GM21717 (cell line): Measurements from ENCODE around the gene NPTXR.

ENCODE experiments used
- ATAC-seq: cut with Tn5 transposase; IDR thresholded peaks from one replicate; pipeline ENCODE4 v1.9.1; 2021; ENCODE audit warnings: mild to moderate bottlenecking, moderate library complexity; ENCODE audit not compliant: unreplicated experiment

The NPTXR gene

DNA sequence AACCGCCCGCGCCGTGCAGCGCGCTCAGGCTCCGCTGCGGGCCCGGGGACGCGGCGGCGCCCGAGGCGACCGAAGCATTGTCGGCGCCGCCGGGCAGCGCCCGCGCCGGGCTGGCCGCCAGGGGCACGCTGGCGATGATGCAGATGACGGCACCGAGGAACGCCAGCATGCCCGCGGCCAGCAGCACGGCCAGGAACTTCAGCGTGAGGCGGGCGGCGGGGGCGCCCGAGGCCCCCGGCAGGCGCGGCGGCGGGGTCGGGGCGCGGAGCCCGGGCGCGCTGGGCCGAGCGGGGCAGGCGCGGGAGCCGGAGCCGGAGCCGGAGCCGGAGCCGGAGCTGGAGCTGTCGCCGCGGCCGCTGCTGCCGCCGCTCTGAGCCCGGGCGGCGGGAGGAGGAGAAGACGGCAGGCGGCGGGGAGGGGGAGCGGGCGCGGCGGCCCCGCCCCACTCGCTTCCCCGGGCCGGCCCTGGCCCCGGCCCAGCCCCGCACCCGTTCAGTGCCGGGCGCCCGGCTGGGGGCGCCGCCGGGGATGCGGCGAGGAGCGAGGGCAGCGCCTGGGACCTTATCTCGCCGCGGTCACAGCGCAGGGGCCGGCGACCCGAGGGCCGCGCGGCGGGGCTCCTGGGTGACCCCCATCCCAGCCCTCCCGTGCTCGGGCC is at the start of gene NPTXR:
Gene NPTXR (minus strand): TSS at position 372 of the 658 bp plus-strand sequence.
- ATAC-seq, result no peak

DNA sequence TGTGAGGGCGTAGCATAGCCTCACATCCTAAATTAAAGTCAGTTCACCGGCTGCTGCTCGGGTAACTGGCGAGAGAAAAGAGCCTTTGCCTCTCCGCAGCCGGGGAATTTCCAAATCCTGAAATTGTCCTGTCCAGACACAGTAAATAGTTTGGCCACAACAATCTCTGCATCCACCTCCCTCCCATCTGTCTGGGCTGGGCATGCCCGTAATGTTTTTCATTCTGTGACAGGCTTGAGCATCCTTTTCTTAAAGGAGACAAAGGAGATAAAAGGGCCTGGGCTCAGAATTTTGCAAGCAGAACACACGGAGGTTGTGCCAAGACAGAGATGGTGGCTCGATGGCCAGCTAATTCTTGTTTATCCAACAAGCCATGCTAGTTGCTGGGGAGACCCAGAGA is 47.4 kb upstream of the NPTXR start:
- ATAC-seq, result no peak

DNA sequence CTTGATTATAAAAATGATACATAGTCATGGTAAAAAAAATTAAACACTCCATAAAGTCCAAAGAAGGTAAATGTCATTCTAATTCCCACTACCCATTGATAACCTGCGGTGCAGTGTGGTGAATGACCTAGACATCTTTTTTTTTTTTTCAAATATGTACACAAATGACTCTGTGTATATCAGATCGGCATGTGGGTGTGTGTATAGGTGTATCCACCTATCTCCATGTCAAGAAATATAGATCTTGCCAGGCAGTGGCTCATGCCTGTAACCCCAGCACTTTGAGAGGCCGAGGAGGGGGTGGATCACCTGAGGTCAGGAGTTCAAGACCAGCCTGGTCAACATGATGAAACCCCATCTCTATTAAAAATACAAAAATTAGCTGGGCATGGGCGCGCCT is 46.5 kb upstream of the NPTXR start:
- ATAC-seq, result no peak

DNA sequence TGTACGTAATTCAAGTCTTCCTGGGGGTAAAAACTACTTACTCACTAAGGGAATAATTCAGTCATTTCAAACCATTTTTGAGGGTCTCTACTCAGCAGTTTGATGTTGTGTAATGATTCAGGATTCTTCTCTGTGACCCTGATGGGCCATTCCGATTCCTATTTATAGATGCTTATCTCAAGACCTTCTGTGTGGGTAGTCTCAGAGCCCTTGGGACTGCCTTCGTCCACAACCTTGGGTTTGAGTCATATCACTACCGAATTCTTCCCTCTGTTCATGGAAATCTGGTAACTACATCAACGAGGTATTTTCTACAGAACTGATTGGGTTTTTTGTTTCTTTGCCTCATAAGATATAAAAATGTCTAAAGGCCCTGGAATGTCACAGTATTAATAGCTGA is 42.5 kb upstream of the NPTXR start:
- ATAC-seq, result no peak

DNA sequence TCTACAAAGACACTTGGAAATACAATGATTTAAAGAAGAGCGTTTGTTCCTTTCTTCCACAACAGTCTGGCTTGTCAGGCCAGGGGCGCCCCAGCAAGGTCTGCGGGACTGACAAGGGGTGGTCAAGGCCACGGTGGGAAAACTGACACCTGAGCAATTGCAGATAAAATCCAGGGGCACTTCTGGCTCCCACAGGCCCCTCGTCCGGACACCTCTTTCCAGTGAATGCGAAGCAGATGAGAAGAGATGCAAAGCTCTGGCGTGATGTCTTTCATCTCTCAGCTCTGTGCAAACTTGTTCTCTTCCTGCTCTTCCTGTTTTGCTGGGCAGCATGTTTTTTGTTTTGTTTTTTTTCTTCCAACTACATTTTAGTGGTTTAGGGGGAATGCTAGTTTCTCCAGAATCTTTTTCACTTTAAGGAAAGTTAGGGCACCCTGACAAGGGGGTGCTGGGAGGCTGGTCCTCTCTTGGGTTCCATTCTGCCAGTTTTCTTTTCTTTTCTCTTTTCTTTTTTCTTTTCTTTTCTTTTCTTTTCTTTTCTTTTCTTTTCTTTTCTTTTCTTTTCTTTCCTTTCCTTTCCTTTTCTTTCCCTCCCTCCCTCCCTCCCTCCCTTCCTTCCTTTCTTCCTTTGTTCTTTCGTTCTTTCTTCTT is 39.3 kb upstream of the NPTXR start:
- no peak for ATAC-seq

DNA sequence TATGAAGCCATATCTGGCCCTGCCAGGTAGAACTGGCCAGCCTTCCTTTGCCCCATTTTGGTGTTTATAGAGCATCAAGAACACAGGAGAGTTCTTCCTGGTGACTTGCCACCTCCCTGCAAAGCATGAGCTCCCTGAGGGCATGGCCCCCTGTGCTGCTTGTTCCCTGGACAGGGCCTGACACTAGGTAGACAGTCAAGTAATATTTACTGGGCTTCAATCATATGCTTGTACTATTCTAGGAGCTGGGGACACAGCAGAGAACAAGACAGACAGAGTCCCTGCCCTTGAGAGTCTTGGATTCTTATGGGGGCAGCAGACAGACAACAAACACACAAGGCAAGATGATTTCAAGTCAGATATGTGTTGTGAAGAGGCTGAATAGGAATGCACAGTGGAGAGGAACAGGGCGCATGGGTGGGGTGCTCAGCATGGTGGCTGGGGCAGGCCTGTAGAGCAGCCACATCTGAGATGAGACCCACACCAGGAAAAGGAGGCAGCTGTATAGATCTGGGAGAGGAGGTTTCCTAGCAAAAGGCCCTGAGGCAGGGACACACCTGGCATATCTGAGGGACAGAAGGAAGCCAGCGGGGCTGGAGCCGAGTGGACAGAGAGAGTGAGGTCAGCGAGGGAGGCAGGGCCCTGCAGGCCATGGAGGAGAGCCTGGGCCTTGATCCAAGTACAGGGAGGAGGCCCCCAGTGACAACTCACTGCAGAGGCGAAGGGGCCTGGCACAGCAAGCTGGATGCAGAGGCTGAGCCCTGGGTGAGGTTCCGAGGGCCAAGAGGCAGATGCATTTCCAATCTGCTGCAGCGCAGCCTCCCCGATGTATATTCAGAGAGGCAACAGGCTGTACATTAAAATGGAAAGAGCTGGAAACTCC is 38.4 kb upstream of the NPTXR start:
- ATAC-seq, result no peak

DNA sequence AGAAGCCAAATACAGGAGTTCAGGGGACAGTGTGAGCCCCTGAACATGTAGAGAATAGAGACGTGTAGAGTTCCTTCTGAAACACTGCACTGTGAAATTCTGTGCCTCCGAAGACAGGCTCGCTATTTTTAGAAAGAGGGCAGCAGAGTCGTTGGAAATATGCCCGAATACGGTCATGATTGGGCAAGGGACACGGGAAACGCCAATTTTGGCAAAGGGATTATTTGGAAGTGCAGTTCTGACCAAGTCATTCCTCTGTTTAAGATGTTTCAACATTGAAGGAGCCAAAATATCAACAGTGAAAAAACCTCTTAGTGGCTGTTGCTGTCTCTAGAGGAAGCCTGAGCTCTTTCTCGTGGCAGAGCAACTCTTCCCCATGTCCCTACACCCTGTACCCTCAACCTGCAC is 37.6 kb upstream of the NPTXR start:
- ATAC-seq, result no peak

DNA sequence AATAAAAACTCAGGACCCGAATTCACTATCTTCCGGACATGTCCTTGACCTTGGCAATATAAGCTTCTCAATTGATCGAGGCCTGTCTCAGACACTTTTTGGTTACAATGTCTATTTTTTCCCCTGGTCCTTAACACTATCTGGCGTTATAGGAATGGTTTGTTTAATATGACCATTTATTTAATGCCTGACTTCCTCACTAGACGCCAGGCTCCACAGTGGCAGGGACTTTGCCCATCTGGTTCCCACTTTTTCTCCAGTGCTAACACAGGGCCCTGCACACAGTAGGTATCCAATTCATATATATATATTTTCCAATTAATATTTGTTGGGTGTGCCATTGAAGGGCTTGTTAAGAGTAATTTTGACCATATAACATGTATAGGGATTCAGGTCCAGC is 36.1 kb upstream of the NPTXR start:
- ATAC-seq, result no peak

DNA sequence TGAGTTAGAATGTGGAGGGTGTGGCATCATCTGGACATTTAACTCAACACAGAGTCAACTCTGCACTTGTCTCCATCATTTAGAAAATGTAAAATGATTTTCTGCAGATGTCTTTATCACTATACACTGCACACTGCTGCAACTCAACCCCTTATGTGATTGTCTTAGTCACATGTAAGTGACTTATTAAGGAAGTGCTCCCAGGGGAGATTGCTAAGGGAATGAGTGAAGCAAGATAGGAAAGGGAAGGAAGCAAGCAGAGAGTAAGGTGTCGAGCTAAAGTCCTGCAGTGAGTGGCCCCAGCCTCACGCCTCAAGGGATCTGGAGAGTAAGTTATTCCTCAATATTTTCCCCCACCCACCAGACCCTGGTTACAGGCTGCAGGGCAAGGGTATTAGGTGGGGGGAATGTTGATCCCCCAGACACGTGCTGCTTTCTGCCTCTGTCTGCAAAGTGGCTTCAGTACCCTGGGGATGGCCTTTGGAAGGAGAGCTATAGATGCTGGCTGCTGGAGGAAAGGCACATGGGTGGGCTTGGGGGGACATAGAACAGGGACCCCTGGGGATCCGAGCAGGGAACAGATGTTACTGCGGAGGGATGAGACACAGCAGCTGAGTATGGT is 35.4 kb upstream of the NPTXR start:
- no peak for ATAC-seq

DNA sequence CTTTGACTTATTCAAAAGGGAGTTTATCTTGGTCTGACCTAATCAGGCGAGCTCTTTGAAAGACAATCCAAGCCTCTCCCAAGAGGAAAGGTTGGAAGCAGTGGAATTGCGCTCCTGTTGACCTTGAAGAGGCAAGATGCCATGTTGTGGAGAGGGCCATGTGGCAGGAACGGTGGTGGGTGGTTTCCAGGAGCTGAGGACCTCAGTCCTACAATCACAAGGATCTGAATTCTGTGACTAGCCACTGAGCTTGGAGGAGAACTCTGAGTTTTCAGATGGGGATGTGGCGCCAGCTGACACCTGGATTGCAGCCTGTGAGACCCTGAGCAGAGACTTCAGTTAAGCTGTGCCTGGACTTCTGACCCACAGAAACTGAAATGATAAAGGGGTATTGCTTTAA is 34.2 kb upstream of the NPTXR start:
- ATAC-seq, result no peak

DNA sequence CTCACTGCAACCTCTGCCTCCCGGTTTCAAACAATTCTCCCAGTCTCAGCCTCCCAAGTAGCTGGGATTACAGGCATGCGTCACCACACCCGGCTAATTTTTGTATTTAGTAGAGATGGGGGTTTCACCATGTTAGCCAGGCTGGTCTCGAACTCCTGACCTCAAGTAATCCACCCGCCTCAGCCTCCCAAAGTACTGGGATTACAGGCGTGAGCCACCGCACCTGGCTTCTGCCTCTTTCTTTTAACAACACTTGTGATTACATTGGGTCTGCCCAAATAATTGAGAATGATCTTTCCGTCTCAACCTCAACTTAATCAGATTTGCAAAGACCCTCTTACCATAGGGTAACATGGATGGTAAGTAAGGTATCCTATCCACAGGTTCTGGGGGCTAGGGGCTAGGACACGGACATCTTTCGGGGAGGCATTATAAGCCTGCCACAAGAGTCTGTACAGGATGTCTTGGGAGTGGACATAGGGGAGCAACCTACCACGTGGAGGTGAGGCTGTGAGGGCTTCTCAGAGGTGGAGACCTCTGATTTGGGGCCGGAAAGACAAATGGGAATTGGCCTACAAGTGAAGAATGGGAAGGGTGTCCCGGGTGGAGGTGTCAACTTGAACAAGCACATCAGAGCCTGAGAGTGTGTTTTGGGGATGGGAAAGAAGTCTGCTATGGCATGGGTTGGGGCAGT is 30.8 kb upstream of the NPTXR start:
- ATAC-seq, result no peak

DNA sequence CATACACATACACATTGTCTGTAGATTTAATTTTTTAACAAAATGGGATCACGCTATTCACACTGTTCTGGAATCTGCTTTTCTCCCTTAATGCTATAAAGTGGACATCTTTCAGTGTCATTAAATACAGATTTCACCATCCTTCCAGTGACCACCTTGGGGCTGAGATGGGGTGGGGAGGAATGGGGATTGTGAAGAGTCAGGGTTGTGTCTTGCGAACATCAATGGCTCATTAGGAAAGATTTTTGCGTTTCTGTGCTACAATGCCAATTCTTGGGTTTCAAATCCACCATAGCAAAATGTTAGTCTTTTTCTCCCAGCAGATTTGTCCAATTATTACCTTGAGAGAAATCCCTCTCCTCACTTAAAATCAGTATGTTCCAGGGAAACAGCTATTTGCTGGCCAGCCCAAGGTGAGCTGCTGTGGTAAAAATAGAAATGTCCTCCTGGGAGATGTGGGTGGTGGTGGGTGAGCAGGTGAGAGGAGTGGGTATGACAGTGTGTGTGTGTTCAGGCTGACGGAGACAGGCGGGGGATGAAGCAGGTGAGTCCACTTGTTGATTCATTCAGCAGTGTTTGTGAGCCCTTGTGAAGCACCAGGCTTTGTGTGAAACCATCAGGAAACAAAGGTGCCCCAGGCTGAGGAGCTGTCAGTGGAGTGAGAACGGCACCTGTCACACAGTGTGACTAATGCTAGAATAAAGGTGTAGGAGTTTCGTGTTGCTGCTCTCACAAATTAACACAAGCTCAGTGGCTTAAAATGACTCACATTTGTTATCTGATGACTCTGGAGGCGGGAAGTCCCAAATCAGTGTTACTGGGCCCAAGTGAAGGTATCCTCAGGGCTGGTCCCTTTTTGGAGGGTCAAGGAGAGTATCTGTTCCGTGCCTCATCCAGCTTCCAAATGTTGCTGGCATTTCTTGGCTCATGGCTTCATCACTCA is 29.9 kb upstream of the NPTXR start:
- no peak for ATAC-seq

DNA sequence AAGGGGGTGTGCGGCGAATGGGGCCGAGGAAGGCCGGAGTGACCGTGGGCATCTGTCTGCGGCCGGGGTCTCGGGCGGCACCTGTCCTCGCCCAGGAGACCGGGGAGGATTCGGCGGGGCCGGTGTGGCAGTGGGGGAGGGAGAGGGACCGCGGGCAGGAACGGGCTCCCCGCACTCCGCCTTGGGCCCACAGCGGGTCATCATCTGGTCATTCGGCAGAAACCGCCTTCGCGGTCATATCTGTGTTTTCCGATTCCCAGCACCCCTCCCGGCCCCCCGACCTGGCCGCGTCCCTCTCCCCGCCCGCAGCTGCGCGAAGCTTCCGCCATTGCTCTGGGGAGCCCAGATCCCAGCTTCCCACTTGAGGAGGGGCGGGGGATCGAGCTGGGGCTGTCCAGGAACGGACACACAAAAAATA is 29.0 kb upstream of the NPTXR start:
- no peak for ATAC-seq

DNA sequence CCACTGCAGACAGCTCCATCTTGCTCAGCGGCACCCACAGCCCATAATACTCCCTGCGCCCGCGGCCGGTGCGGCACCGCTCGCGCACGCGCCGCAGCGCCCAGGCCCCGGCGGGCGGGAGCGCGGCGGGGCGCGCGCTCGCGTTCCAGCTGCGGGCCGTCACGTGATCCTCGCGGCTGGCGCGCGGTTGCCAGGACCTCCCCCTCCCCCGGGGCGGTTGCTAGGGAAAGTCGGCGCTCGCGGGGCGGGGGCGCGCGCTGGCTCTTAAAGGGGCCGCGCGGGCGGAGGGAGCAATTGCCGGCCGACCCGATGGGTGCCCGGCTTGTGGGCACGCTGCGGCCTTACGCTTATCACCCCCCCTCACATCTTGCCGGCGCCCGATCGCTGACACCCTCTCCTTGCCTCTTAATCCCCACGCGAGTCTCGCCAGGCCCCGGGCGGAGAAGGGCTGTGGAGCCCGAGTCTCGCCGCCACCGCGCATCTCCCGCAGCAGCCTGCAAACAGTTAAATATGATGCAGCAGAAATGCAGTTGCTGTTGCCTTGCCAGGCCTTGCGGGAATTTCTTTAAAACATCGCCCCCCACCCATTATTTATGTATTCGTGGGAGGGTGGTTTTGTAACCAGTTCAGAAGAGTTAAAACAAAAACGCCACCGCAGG is 28.5 kb upstream of the NPTXR start, which contains the start of gene CBX6:
Gene CBX6 (minus strand): TSS at position 45 of the 659 bp plus-strand sequence. CDS start 26 bp downstream, at position 19.
- ATAC-seq, result peak; percentile 38

DNA sequence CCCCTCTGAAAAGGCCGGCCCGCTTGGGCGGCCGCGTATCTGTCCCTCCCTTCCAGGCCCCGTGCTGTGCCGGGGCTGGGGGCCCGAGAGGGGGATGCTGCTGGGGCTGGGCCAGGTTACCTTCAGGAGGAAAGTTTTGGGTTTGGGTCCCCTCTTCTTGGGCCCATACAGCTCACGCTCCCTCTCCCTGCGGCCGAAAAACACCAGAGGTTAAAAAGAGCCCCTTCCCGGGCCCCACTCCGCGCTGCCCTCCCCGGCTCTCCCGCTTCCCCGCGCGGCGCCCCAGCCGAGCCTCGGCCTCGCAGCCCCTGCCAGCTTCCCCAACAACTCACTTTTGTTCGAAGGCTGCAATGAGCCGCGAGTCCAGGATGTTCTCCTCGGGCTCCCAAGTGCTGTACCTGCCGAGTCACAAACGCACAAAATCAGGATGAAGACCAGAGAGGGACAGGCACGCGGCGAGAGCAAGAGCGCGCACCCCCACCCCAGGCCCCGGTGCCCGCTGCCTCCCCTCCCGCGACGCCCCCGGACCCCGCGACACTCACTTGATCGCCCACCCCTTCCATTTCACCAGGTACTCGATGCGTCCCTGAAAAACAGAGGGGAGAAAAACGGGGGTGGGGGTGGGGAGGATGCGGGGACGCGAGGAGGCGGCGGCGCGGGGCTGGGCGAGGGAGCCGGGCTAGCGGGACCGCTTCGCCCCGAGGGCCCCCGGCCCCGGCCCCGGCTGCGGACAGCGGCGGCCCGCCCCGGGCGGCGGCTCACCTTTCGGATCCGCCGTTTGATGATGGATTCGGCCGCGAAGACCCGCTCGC is 27.7 kb upstream of the NPTXR start:
- ATAC-seq, result peak; percentile 13

DNA sequence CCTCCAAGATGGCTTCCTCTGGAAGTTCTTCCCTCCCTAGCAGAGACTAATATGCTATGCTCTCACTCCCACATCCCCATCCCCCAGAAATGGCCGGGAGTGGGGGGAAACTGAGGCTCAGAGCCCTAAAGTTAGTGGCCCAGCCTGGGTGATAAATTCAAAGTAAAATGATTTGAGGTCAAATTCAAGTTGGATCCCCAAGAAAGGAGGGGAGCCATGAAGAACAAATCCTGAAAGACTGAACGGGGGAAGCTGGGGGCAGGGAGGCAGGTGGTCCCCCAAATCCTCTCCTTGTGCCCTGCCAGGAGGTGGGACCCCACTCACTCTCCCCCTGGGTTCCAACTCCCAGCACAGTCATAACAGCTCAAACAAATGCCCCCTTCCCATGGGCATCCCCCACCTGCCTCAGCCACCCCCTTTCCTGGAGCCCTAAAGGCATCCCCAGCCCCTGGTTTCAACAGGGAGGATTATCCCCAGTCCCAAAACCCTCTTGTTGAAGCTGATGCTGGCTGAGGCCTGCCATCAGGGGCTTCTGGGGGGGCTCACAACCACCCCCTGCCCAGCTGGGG is 27.0 kb upstream of the NPTXR start:
- no peak for ATAC-seq

DNA sequence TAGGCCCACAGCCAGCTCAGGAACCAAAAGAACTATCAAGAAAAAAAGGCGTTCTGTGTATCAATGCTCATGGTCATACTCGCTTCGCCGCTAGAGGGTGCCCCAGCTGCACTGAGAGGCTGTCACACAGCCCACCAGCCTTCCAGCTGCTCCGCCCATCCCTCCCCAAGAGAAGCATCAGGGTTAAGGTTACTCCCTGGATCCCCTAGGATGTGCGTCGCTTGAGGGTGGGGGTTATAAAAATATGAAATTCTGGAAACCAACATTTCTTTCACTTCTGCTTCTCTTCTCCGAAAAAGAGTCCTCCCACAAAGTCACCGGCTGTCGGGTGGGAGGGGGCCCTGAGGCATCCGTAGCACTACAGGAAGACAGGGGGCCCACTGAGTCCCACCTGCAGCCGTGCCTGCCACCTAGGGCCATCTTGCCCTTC is 26.5 kb upstream of the NPTXR start:
- peak; percentile 26 for ATAC-seq

DNA sequence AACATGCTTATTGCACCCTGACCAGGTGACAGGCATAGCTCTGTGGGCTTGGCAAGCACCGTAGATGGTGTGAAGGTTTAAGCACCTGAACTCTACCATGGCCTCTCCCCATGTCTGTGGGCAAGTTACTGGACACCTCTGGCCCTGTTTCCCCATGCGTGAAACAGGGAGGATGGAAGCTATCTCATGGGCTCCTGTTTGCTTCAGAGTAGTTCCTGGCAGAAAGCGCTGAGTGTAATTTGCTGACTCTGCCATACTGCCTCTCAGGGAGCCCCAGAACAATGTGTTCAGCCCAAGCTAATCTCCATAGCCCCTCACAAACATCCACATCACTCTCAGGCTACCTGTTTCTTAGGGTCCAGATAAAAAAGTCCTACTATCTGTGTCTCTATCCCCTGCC is 25.8 kb upstream of the NPTXR start:
- no peak for ATAC-seq
